ENCODE results near the gene GPR55.
"Not testable (repeated sequence)": the region's sequence is repeated elsewhere in the genome, so short reads cannot be mapped to it uniquely, and the experiment has no call there.

Gene GPR55

GRCh38 chr2:230950874-230951339, 25.9 kb upstream of the GPR55 start:
- DNase-seq (ENCODE audit: low spot score), result no peak

DNA sequence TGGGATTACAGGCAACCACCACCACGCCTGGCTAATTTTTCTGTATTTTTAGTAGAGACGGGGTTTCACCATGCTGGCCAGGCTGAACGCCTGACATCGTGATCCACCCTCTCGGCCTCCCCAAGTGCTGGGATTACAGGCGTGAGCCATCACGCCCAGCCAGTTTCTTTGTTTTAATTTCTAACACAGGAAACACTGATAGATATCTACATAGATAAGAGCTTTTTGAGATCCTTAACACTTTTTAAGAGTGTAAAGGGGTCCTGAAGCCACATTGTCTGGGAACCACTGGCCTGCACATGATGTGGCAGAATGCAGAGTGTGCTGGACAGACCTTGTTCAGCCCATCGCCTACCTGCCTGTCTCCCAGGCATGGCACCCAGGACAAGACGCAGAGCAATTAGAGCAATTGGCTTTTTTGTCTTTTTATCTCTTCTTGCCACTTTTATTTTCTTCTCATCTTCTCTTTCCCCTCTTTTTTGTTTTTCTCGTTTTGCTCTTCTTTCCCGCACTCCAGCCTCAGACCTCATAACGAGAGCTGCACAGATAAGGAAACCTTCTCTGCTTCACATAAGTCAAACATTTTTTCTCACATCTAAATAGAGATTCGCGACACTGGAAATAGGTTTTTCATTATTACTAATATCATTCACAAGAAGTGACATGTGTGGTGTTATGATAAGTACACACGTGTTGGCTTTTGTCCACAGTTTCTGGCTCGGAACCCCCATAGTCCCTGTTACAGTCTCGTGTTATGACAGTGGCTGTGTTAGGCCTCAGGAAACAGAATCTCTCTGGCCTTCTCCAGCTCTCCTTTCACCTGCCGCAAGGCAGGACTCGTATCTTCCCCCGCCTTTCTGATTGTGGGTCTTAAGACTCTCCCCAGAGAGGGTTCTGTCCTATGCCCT, 25.2 kb upstream of the GPR55 start:
- no peak for DNase-seq (ENCODE audit: low spot score)

DNA sequence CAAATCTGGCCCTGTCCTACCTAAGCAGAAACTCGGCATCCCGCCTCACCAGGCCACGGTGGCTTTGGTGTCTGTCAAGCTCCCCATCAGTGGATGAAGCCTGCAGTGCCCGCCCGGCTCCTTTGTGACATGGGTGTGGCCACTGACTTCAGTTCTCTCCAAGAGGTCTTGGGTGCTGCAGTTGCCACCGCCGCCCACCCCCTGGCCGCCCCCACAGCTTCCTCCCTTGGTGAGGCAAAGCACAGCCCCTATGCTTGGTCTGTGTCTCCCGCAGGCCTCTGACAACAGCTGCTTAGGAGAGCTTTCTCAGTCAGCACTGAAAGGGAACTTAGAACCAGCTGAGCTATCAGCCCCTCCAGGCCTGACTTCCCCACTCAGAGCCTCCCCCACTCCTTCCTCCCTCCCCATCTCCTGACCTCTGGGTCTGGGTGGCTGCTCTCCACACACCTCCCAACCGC, 22.9 kb upstream of the GPR55 start:
- DNase-seq (ENCODE audit: low spot score), result no peak

GRCh38 chr2:230947235-230947576, 22.2 kb upstream of the GPR55 start:
- no peak for DNase-seq (ENCODE audit: low spot score)

DNA sequence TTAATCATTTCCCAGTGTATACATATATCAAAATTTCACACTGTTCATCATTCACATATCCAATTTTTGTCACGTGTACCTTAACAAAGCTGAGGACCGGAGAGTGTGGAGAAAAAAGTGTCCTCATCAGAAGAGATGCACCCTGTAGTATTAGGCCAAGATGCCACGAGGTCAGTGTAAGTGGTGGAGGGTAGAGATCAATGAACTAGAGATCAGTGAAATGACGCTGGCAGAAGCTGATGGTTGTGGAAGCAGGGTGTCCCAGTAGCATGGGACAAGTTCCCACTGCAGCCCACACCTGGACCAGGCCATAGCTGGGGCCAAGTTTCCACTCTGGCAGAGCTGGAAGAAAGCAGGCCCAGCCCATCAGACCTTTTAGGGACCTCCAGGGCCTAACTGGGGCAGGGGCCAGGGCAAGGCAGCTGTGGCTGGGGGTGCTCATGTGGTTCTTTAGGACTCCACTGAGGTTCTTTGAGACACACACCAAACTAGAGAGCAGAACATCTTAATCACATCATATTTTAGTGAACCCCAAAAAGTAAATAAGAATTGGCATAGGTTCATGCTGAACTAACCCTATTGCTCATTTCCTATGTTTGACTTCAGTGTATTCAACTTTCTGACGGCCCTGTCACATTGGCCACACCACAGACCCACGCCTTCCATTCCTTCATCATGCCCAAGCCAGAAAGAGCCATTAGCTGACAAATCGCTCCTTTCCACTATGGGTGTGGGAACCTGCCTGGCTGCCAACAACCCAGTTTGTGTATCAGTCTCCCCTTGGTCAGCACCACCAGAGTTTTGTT, 21.6 kb upstream of the GPR55 start:
- DNase-seq (ENCODE audit: low spot score), result no peak

DNA sequence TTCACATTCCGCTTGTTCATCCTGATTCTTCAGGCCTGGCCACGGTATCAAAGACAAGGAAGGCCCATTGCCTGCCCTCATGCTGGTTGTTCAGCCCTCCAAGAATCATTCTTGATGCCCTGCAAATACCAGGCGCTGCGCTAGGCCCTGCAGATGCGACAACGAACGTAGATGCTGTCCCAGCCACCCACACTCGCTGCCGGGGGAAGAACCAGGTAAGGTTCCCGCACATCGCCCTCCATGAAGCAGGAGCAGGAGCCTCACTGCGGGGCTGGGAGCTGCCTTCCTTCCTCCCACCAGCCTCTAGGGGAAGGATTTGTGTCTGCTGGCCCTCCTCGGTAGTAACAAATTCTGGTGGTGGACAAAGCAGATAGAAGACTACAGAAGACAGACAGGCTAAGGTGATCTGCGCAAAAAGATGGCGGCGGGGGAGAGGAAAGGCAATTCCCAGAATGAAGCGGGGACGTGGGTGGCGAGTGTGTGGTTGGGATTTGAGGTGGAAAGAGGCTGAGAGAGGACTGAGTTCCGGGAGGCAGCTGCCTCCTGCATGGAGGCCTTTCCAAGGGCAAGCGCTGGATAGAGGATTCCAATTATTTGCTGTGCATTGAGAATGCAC, 19.8 kb upstream of the GPR55 start:
- no peak for DNase-seq (ENCODE audit: low spot score)

GRCh38 chr2:230944123-230944653, 19.1 kb upstream of the GPR55 start:
- DNase-seq (ENCODE audit: low spot score), result no peak

DNA sequence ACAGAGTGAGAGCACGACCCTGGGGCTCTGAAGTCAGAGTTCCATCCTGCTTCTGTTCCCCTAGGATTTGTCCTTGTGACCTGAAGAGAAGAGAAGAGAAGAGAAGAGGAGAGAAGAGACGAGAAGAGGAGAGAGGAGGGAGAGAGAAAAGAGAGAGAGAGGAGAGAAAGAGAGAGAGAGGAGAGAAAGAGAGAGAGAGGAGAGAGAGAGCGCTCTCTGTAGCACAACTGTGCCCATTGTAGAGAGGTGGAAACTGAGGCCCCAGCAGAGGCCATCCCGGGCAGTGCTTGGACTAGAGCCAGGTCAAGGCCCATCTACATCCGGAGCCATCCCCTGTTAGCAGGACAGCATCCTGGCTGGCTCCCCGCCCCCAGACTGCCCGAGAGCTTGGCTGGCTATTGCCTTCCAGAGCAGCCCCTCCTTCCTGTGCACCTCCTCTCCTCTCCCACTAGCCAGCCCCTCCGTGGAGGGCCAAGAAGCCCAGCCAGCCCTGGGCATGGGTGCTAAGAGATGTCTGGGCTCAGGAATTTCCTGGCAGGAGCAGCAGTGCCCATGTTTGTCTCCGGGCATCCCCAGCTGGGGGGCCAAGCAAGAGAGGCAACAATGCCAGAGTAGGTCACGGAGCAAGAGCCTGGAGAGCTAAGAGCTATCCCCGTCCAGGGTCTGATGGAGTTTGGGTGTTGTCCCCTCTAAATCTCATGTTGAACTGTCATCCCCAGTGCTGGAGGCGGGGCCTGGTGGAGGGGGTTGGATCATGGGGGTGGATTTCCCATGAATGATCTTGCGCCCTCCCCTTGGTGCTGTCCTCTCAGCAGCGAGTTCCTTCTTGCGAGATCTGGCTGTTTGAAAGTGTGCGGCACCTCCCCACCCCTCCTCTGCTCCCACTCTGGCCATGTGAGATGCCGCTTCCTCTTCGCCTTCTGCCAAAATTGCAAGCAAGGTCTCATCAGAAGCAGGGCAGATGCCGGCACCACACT, 18.2 kb upstream of the GPR55 start:
- DNase-seq (ENCODE audit: low spot score), result no peak

DNA sequence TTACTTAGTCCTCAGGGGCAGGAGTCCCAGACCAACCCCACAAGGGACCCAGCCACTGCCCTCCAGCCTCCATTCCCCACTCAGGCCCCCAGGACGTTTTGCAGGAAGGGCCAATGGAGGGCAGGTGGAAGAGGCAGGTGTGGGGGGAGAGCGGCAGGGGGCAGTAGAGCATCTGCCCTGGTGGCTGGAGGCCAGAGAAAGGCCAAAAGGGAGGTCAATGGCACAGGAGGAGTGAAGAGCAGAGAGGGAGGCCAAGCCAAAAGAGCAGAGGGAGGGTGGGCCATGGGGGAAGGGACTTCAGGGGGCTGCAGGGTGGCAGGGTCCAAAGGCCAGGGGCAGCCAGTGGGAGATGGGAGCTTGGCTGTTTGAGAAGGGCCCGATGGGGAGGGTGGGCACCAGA, 17.3 kb upstream of the GPR55 start:
- no peak for DNase-seq (ENCODE audit: low spot score)

- DNase-seq (ENCODE audit: low spot score), result no peak
Measured at GRCh38 chr2:230941202-230942180, 16.4 kb upstream of the GPR55 start.

- DNase-seq (ENCODE audit: low spot score), result no peak
Measured at GRCh38 chr2:230940471-230940815, 15.4 kb upstream of the GPR55 start.

GRCh38 chr2:230939691-230940470, 14.8 kb upstream of the GPR55 start:
- no peak for DNase-seq (ENCODE audit: low spot score)

DNA sequence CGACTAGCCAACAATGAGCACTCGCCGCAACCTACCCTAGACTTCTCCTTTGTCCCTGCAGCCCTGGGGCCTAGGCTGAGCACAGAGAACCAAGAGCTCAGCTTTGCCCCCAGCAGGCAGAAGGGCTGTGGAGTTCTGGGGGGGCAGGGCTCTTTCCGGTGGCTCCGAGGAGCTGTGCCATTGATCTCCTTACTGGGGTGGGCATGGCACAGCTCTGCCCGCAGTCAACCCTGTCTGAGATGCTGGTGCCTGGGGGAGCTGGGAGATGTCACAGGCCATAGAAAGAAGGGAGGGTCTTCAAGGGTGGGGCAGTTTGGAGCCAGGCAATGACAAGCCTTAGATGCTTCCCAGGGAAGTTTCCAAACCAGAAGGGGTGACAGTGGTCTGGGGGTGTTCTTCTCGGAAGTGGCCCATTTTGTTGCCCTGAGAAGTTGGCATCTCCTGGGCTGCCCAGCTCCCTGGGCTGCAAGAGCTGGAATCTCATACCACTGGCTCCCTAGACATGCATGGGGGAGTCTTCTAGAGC, 14.1 kb upstream of the GPR55 start:
- no peak for DNase-seq (ENCODE audit: low spot score)

DNA sequence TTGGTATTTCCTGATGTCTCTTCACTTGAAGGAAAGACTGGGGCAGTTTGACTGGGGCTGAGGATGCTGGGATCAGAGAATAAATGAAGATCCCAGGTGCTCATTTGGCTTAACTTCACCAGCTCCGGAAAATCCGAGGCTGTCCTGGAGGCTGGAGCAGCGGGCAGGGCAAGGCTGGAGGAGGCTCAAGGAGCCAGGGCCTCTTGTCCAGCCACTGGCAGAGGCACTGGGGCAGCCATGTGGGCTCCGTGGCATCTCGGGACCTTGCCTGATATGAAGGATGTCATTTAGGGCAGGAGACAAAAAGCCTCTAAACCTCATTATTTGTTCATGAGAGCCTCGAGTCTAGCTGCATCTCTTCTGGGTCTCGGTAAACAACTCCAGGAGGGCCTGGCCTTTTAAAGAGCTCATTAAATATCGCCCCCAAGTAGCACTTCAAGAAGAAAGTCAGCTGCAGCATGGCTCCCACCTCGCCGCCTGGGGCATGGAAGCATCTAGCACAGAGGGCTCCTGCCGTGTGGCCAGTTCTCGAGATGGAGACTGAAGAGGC, 13.5 kb upstream of the GPR55 start:
- DNase-seq (ENCODE audit: low spot score), result no peak

DNA sequence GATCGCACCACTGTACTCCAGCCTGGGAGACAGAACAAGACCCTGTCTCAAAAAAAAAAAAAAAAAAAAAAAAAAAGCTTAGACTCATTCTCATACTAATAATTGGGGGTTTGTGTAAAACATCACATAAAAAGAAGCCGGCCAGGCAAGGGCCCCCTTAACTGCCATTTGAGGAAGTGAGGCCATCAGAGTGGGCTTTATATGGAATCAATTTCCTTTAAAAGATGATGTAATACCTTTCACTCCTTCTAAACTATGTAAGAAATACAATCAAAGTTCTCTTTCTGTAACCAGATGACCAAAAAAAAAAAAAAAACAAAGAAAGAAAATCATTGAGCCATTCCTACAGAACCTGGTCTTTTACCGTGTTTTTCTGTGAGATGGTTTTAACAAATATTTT, 13.1 kb upstream of the GPR55 start:
- no peak for DNase-seq (ENCODE audit: low spot score)

DNA sequence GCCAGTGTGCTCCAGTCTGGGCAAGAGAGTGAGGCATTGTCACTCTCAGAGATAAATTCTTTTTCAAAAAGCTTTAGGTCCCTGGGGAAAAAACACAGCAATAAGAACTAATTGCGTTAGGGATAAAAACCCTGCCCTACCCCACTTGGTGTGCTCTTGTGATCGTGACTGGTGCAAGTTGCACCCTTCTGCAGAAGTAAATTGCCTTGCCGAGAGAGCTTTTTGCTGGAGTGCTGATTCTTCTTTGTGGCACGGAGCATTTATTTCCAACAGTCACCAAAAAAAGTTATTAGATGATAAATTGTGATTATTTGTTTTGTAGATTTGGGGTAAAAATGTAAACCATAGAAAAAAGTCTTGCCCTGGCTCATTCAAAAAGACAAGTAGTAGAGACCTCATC, 12.3 kb upstream of the GPR55 start:
- DNase-seq (ENCODE audit: low spot score), result no peak

DNA sequence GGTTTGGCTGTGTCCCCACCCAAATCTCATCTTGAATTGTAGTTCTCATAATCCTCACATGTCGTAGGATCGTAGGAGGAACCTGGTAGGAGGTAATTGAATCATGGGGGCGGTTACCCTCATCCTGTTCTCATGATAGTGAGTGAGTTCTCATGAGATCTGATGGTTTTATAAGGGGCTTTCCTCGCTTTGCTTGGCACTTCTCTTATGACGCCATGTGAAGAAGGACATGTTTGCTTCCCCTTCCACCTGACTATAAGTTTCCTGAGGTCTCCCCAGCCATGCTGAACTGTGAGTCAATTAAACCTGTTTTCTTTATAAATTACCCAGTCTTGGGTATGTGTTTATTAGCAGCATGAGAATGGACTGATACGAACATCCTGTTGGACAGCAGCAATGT, 11.2 kb upstream of the GPR55 start:
- not testable (repeated sequence) for DNase-seq (ENCODE audit: low spot score)

- no peak for DNase-seq (ENCODE audit: low spot score)
Measured at GRCh38 chr2:230935130-230935430, 10.0 kb upstream of the GPR55 start.
